Measurements from ENCODE around the gene HPS6. TPM values are rescaled to one million over a fixed set of nuclear protein-coding genes. Genes with fewer than 3 reads are reported as not detected.

Gene HPS6
- total RNA-seq, 1 experiment from 2014 or later = 16.0 TPM

DNA sequence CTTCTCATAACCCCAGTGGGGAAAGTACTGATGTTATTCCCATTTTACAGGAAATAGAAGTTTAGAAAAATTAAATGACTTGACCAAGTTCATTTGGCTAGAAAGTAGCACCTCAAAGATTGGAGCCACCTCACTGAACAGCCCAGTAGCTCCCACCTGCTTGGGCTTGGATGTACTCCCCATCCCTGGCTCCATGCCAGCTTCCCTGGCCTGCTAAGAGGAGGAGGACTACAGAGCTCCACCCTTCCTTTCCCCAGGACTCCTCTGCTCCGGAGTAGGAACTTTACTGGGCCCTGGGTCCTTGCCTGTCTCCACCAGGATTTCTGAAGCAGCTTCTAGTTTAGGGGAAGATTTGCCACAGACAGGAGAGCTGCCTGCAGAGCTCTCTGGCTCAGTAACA, 3.1 kb downstream of the HPS6 start:
- peak; percentile 19 for DNase-seq (ENCODE audit: low read depth)

GRCh38 chr10:102069071-102069470, 3.9 kb downstream of the HPS6 start:
- DNase-seq (ENCODE audit: low read depth) = no peak

GRCh38 chr10:102072673-102073527, 7.8 kb downstream of the HPS6 start:
- peak; percentile 58 for DNase-seq (ENCODE audit: low read depth)

DNA sequence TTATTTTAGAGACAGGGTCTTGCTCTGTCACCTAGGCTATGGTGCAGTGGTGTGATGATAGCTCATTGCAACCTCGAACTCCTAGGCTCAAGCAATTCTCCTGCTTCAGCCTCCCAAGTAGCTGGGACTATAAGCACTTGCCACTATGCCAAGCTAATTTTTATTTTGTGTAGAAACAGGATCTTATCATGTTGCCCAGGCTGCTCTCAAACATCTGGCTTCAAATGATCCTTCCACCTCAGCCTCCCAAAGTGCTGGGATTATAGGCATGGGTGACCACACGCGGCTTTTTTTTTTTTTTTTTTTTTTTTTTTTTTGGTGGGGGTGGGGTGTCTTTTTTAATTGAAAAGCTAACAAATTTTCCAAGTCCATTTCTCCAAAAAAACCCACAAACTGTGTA, 18.4 kb downstream of the HPS6 start:
- DNase-seq (ENCODE audit: low read depth) = no peak

GRCh38 chr10:102085336-102085735, 20.2 kb downstream of the HPS6 start:
- no peak for DNase-seq (ENCODE audit: low read depth)

GRCh38 chr10:102086196-102086595, 21.0 kb downstream of the HPS6 start:
- DNase-seq (ENCODE audit: low read depth) = no peak

GRCh38 chr10:102090772-102091171, 25.6 kb downstream of the HPS6 start:
- peak; percentile 24 for DNase-seq (ENCODE audit: low read depth)

DNA sequence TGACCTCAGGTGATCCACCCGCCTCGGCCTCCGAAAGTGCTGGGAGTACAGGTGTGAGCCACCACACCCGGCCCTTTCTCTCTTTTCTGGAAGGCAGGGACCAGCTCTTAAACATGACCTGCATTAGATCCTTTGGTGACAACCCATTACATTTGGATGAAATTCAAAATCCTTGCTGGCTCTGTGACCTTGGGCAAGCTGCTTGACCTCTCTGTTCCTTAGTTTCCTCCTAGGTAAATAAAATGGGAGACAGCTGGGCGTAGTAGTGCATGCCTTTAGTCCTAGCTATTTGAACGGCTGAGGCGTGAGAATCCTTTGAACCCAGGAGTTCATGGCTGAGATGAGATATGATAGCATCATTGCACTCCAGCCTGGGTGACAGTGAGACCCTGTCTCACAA, 31.3 kb downstream of the HPS6 start:
- no peak for DNase-seq (ENCODE audit: low read depth)

- no peak for DNase-seq (ENCODE audit: low read depth)
These were observed 36.0 kb downstream of the HPS6 start for GRCh38 chr10:102101152-102101551.

GRCh38 chr10:102102421-102102820, 37.3 kb downstream of the HPS6 start:
- no peak for DNase-seq (ENCODE audit: low read depth)

DNA sequence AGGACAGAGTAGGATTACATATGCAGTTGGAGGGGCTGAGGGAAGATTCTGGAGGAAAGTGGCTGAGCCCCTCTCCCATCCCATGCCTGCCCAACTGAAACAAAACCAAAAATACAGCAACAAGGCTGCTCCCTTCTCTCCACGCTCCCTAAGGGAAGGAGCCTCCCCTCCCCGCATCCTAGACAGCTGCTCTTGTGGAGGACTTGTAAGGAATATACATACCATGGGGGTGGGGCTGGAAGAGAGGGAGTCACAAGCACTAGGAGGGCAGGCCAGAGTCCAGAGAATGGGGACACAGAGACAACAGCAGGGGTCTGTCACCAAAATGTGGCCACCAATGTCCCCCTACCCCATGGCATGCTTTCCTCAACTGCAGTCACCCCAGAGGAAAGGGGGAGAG, 41.8 kb downstream of the HPS6 start:
- no peak for DNase-seq (ENCODE audit: low read depth)

DNA sequence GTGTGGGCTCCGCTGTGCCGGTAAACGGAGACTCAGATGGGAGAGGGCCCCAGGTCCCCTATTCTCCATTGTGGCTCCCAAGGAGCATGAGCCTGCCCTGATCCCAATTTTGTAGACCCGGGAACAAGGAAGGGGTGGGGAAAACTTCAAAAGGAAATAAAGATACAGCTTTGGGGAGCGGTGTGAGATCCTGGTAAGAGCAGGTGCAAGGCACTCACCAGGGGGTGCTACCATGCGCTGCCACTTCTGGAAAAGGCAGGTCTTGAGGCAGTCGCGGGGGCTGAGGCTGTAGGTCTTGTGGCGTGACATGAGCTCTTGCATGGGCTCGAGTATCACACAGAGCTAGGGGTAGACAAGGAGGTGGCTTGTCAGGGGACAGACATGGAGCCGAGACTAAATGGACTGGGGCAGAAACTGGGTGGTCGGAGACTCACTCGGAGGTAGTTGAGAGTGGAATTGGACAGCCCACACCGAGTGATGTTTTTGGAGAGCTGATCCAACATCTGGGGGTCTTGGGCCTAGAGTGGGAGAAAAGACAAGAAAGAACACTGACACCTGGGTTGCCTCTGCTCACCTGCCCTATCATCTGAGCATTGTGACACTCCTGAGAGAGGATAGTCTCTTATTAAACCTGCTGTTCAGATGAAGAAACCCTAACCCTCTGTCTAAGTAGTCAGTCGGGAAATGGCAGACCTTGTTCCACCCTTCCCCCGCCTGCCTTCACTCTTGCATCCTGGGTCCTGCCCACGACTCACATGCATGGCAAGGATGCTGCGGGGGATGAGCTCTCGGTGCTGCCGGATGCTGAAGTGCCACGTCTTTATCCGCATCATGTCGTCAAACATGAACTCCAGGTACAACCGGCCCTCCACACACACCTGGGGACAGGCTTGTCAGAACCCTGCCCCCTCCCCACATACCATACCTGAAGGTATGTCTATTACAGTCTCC, 44.3 kb downstream of the HPS6 start:
- DNase-seq (ENCODE audit: low read depth) = no peak

- DNase-seq (ENCODE audit: low read depth) = no peak
These were observed 46.1 kb downstream of the HPS6 start for GRCh38 chr10:102111276-102111675.

DNA sequence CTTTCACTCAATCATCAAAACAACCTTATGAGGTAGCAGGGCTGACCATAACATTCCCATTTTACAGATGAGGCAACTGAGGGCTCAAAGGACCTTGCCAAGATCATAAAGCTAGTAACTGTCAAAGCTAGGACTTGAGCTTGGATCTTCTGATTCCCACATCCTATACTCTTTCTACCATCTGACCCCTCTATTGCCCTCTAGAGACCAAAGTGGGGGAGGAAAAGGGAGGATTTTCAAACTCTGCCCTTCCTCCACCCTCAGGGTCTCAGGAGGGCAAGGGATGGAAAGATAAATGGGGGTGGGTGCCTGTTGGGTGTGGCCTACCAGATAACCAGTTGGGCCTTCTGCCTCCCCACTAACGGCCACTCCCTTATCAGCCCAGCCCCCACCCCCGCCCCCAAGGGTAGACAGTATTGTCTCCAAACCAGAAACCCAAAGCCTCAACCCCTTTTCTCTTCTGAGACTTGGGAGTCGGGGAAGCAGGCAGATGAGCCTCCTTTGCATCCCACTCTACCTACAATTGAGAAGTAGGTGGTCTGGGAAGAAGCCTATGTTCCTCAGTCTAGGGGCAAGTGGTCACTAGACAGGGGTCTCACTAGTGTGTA, 47.2 kb downstream of the HPS6 start:
- no peak for DNase-seq (ENCODE audit: low read depth)

DNA sequence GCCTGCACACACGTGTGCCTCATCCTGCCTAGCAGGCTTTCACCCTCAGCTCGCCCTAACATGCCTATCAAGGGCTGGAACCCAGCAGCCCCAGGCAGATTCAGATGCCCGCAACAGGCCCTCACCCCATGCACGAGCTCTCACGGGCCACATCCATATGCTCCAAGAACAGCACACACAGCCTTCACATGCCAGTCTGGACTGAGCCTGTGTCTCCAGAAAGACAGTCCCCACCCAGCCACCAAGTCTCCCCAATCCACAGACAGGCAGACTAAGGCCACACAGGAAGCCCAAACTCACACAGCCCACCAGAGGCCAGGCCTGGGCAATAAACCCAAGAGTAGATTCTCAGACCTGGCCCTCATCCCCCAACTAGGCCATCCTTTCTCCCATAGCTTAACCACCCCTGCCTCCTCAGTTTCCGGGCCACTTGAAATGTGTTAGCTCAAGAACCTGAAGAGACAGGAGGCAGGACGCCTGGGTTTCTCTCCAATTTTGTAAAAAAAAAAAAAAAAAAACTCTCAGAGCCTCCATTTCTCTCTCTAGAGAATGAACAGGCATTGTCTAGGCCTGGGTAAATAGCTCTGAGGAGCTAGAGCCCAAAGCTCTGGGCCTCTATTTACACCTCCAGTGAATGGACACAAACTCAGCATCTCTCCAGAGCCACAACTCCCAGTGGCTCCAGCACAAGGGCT, 48.3 kb downstream of the HPS6 start:
- no peak for DNase-seq (ENCODE audit: low read depth)

GRCh38 chr10:102113956-102114857, 49.1 kb downstream of the HPS6 start:
- no peak for DNase-seq (ENCODE audit: low read depth)

DNA sequence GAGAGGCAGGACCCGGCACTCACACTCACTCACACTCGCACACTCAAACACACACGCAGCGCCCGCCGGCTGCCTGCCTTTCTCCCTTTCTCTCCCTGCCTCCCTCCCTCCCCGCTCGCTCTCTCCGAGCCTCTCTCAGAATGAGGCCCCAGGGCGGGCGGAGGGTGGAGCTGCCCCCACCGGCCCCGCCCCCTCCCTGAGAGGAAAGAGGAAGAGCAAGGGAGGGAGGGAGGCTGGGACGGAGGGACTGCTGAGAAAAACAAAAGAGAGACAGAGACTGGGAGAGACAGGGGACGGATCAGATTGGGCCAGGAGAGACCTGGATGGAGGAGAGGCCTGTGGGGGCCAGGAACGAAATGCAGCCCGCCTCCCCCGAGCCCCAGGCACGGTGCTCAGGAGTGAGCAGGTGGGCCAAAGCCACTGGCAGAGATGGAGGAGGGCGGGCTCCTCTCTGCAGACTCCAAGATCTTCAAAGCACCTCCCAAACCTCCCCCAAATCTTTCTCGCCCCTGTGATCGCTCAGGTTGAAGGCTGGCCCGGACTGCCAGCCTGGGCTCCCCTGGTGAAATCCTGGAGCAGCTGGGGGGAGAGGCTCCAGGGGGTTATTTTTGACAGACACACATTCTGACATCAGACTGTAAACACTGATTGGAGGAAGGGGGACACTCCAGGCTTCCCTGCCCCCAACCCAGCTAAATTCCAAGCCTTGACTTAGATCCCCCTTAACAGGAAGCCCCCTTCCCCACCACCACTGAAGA, 49.9 kb downstream of the HPS6 start:
- peak; percentile 87 for DNase-seq (ENCODE audit: low read depth)

DNA sequence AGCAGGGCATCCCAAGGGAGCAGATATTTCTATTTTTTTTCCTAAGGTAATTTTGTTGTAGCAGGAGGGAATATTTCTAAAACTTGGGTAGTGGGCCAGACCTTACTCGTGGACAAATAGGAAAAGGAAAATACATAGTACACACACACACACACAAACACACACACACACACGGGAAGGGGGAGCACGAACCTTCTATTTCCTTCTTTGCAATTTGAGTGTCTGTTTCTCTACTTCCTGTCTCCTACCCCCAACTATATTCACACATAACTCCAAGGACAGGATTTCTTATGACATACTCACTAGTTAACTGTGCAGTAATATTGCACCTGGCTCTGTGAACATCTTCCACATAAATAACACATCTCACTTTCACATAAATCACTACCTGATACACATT, 50.6 kb downstream of the HPS6 start:
- no peak for DNase-seq (ENCODE audit: low read depth)

DNA sequence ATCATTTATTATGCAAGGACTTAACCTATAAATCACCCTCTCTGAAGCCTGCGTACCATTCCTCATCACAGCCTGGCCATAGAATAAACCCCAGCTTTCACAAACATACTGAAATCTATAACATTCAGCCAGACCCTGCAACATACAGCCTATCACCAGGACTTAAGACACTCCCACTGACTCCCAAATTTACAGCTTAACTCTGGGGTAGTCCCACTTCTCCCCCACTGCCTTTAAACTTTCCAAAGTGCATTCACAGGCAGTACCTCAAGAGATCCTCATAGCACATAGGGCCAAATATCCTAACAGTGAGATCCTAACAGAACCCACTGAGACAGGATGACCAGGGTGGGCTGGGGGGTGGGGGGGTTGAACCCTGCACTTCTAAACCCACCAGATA, 51.5 kb downstream of the HPS6 start:
- no peak for DNase-seq (ENCODE audit: low read depth)

Data from Daoy (cell line).